Neural cell (in vitro differentiated cells): Measurements from ENCODE around the gene RPUSD1. TPM values are rescaled to one million over a fixed set of nuclear protein-coding genes. Genes with fewer than 3 reads are reported as not detected.

Source experiments
- H2AFZ ChIP-seq: fragments of 200-600, 300-800 bp; sonication (generic), shearing (Covaris generic); 2 replicates; pipeline ENCODE4 v1.6.0; 2014; ENCODE audit warnings: low read depth, mild to moderate bottlenecking, antibody characterized with exemption, low read length, moderate library complexity
- H3F3A ChIP-seq: fragments of 200-600 bp; shearing (Covaris generic); 2 replicates; pipeline ENCODE4 v1.6.1; 2016; ENCODE audit warnings: mild to moderate bottlenecking, moderate library complexity, mixed read lengths, antibody characterized with exemption, low read length; ENCODE audit not compliant: insufficient read depth, poor library complexity, severe bottlenecking
- H3K27ac ChIP-seq: fragments of 200-600, 300-800 bp; sonication (generic), shearing (Covaris generic); 2 replicates; pipeline ENCODE4 v1.5.1; 2014; ENCODE audit warnings: mild to moderate bottlenecking, low read length, moderate library complexity
- H3K27me3 ChIP-seq: fragments of 300-800, 200-600 bp; sonication (generic), shearing (Covaris generic); 2 replicates; pipeline ENCODE4 v1.6.0; 2014; ENCODE audit warnings: mild to moderate bottlenecking, low read depth, low read length, moderate library complexity; ENCODE audit not compliant: insufficient read depth
- H3K36me3 ChIP-seq: fragments of 300-800, 200-600 bp; sonication (generic), shearing (Covaris generic); 2 replicates; pipeline ENCODE4 v1.5.1; 2014; ENCODE audit warnings: mild to moderate bottlenecking, antibody characterized with exemption, low read length, moderate library complexity; ENCODE audit not compliant: insufficient read depth
- H3K4me2 ChIP-seq: fragments of 300-800, 200-600 bp; sonication (generic), shearing (Covaris generic); 2 replicates; pipeline ENCODE4 v1.6.0; 2014; ENCODE audit warnings: mild to moderate bottlenecking, low read length
- H3K4me3 ChIP-seq: fragments of 300-800, 200-600 bp; sonication (generic), shearing (Covaris generic); 2 replicates; pipeline ENCODE4 v1.5.1; 2014; ENCODE audit warnings: mild to moderate bottlenecking, low read length, moderate library complexity
- H3K79me2 ChIP-seq: fragments of 200-600 bp; shearing (Covaris generic); replicated peaks from 2 replicates; pipeline ENCODE4 v1.6.0; 2014; ENCODE audit warnings: mild to moderate bottlenecking, low read length, moderate library complexity; ENCODE audit not compliant: insufficient read depth
- H3K9ac ChIP-seq: fragments of 300-800, 200-600 bp; sonication (generic), shearing (Covaris generic); 2 replicates; pipeline ENCODE4 v1.6.1; 2016; ENCODE audit warnings: mild to moderate bottlenecking, low read length, mixed read lengths
- H3K9me2 ChIP-seq: fragments of 200-600 bp; shearing (Covaris generic); 2 replicates; pipeline ENCODE4 v1.6.1; 2016; ENCODE audit warnings: mild to moderate bottlenecking, low read length, mixed read lengths; ENCODE audit not compliant: insufficient read depth
- H3K9me3 ChIP-seq: fragments of 200-600, 300-800 bp; sonication (generic), shearing (Covaris generic); 2 replicates; pipeline ENCODE4 v1.6.1; 2016; ENCODE audit warnings: mild to moderate bottlenecking, mixed run types, low read length, moderate library complexity, mixed read lengths
- H4K20me1 ChIP-seq: fragments of 200-600 bp; shearing (Covaris generic); 2 replicates; pipeline ENCODE4 v1.6.1; 2016; ENCODE audit warnings: mild to moderate bottlenecking, mixed run types; ENCODE audit not compliant: insufficient read depth
- CTCF ChIP-seq: fragments of 450-650 bp; IDR thresholded peaks from 2 replicates; pipeline ENCODE4 v1.5.1; 2014; ENCODE audit warnings: antibody characterized with exemption, mild to moderate bottlenecking, moderate library complexity; ENCODE audit not compliant: poor library complexity, severe bottlenecking
- EP300 ChIP-seq: fragments of 450-650 bp; conservative IDR thresholded peaks from 2 replicates; pipeline ENCODE4 v1.6.1; 2014; ENCODE audit warnings: antibody characterized with exemption, mild to moderate bottlenecking, moderate library complexity; ENCODE audit not compliant: poor library complexity, severe bottlenecking
- EZH2 ChIP-seq: fragments of 200-600, 300-800 bp; shearing (Covaris generic), sonication (generic); IDR thresholded peaks from 2 replicates; pipeline ENCODE4 v1.6.1; 2014; ENCODE audit warnings: antibody characterized with exemption, low read length, borderline replicate concordance, mild to moderate bottlenecking; ENCODE audit not compliant: insufficient read depth, poor library complexity, severe bottlenecking
- MXI1 ChIP-seq: fragments of 450-650 bp; conservative IDR thresholded peaks from 2 replicates; pipeline ENCODE4 v1.6.1; 2014; ENCODE audit warnings: antibody characterized with exemption, mild to moderate bottlenecking; ENCODE audit not compliant: poor library complexity, severe bottlenecking
- POLR2AphosphoS5 ChIP-seq: IDR thresholded peaks from 2 replicates; pipeline ENCODE4 v1.6.1; 2012
- RAD21 ChIP-seq: fragments of 450-650 bp; conservative IDR thresholded peaks from 2 replicates; pipeline ENCODE4 v1.6.1; 2014; ENCODE audit warnings: antibody characterized with exemption, mild to moderate bottlenecking, moderate library complexity
- REST ChIP-seq: IDR thresholded peaks from 2 replicates; pipeline ENCODE4 v1.6.1; 2012; ENCODE audit warnings: borderline replicate concordance
- SMC3 ChIP-seq: fragments of 450-650 bp; conservative IDR thresholded peaks from 2 replicates; pipeline ENCODE4 v1.6.1; 2014; ENCODE audit warnings: antibody characterized with exemption, mild to moderate bottlenecking, moderate library complexity; ENCODE audit not compliant: poor library complexity
- TAF1 ChIP-seq: IDR thresholded peaks from 2 replicates; pipeline ENCODE4 v1.6.1; 2012; ENCODE audit warnings: low read depth
- polyA plus RNA-seq: library from polyadenylated mRNA; depleted of rRNA; stranded (reverse); fragments of >200 nt; gene quantifications from 2 replicates; pipeline ENCODE4 v1.2.3, GENCODE V29; 2014

The RPUSD1 gene
- polyA plus RNA-seq, 1 donor from 2014 or later = 42.4 TPM

GRCh38 chr16:796296-797119 is 8.3 kb upstream of the RPUSD1 start:
- no peak overlapping the region for H2AFZ ChIP-seq
- no peak overlapping the region for H3K4me3 ChIP-seq
- no peaks in the 10 kb centered on the region for H4K20me1 ChIP-seq
- H3K79me2 ChIP-seq = no peaks in the 10 kb centered on the region
- H3K27me3 ChIP-seq = peaks cover 15% of the 10 kb centered on the region
- no peak overlapping the region for H3K9ac ChIP-seq
- H3K9me2 ChIP-seq = no peaks in the 10 kb centered on the region
- no peaks in the 10 kb centered on the region for H3K9me3 ChIP-seq
- no peak overlapping the region for H3K4me2 ChIP-seq
- H3K36me3 ChIP-seq = no peaks in the 10 kb centered on the region
- H3F3A ChIP-seq = no peaks in the 10 kb centered on the region
- H3K27ac ChIP-seq = no peak overlapping the region
- TF ChIP-seq CTCF (no peak), TAF1 (no peak), RAD21 (no peak), MXI1 (no peak), SMC3 (no peak), REST (no peak), EP300 (no peak), EZH2 (no peak), POLR2AphosphoS5 (no peak)

- H3K9me3 ChIP-seq = no peaks in the 10 kb centered on the region
- no peak overlapping the region for H3K4me2 ChIP-seq
- no peaks in the 10 kb centered on the region for H4K20me1 ChIP-seq
- TF ChIP-seq REST (no peak), MXI1 (no peak), EP300 (no peak), EZH2 (no peak), POLR2AphosphoS5 (no peak), RAD21 (no peak), TAF1 (no peak), SMC3 (no peak), CTCF (no peak)
- no peak overlapping the region for H3K27ac ChIP-seq
- no peaks in the 10 kb centered on the region for H3K79me2 ChIP-seq
- H3K9me2 ChIP-seq = no peaks in the 10 kb centered on the region
- H3K36me3 ChIP-seq = no peaks in the 10 kb centered on the region
- no peak overlapping the region for H2AFZ ChIP-seq
- no peaks in the 10 kb centered on the region for H3F3A ChIP-seq
- peaks cover 8% of the 10 kb centered on the region for H3K27me3 ChIP-seq
- H3K9ac ChIP-seq = no peak overlapping the region
- no peak overlapping the region for H3K4me3 ChIP-seq
Measured at GRCh38 chr16:795580-796229, 7.5 kb upstream of the RPUSD1 start.
